PC-3 (cell line): ENCODE results near the gene PSEN2. TPM values are rescaled to one million over a fixed set of nuclear protein-coding genes. Genes with fewer than 3 reads are reported as not detected.
"Not testable (repeated sequence)": the region's sequence is repeated elsewhere in the genome, so short reads cannot be mapped to it uniquely, and the experiment has no call there.

Source experiments
- ATAC-seq: fragments of 200-7000 bp; cut with Tn5 transposase; 2 replicates; pipeline ENCODE4 v1.9.1; 2020; ENCODE audit warnings: mild to moderate bottlenecking, moderate library complexity
- BruUV-seq: library from RNA; stranded (reverse); fragments of 400-500 nt; replicated peaks from 2 replicates; lab custom pipeline; 2021; lab: Mats Ljungman, UMichigan
- CTCF ChIA-PET: fragments of 300-600 bp; sonication (Branson Sonifier 250); formaldehyde crosslinking; loops from one replicate; lab custom pipeline; 2022; ENCODE audit warnings: antibody characterized with exemption; lab: Charles Lee
- POLR2A ChIA-PET: fragments of 300-600 bp; sonication (Branson Sonifier 250); formaldehyde crosslinking; loops from one replicate; lab custom pipeline; 2022; ENCODE audit warnings: antibody characterized with exemption; ENCODE audit not compliant: unreplicated experiment; lab: Charles Lee
- DNase-seq: peaks from one replicate; pipeline ENCODE4 v3.0.0-alpha.2; 2015
- H2AFZ ChIP-seq: fragments of 300-600 bp; sonication (generic); 2 replicates; pipeline ENCODE4 v1.6.0; 2016; ENCODE audit warnings: antibody characterized with exemption, low read length
- H3F3A ChIP-seq: fragments of 300-600 bp; sonication (generic); one replicate; pipeline ENCODE4 v1.6.0; 2017; ENCODE audit warnings: antibody characterized with exemption, low read length, control low read depth, mild to moderate bottlenecking; ENCODE audit not compliant: unreplicated experiment
- H3K27ac ChIP-seq: fragments of 300-600 bp; sonication (generic); 2 replicates; pipeline ENCODE4 v1.5.1; 2016; ENCODE audit warnings: mild to moderate bottlenecking, low read length
- H3K27me3 ChIP-seq: fragments of 300-600 bp; sonication (generic); 2 replicates; pipeline ENCODE4 v1.6.1; 2016; ENCODE audit warnings: low read length, mixed read lengths
- H3K36me3 ChIP-seq: fragments of 300-600 bp; sonication (generic); 2 replicates; pipeline ENCODE4 v1.6.1; 2016; ENCODE audit warnings: low read depth, mixed run types, low read length, mixed read lengths
- H3K4me1 ChIP-seq: fragments of 300-600 bp; sonication (generic); 2 replicates; pipeline ENCODE4 v1.5.1; 2016; ENCODE audit warnings: low read length; ENCODE audit not compliant: insufficient read depth
- H3K4me2 ChIP-seq: fragments of 300-600 bp; sonication (generic); 2 replicates; pipeline ENCODE4 v1.6.0; 2016; ENCODE audit warnings: low read length
- H3K4me3 ChIP-seq: fragments of 300-600 bp; sonication (generic); 2 replicates; pipeline ENCODE4 v1.5.1; 2016; ENCODE audit warnings: mild to moderate bottlenecking, low read length, mixed read lengths
- H3K79me2 ChIP-seq: fragments of 300-600 bp; sonication (generic); 2 replicates; pipeline ENCODE4 v1.6.1; 2017; ENCODE audit warnings: low read length, mixed read lengths
- H3K9ac ChIP-seq: fragments of 300-600 bp; sonication (generic); 2 replicates; pipeline ENCODE4 v1.6.0; 2016; ENCODE audit warnings: mild to moderate bottlenecking, low read length
- H3K9me2 ChIP-seq: fragments of 300-600 bp; sonication (generic); replicated peaks from 2 replicates; pipeline ENCODE4 v1.6.1; 2016; ENCODE audit warnings: mixed run types, low read length, mixed read lengths
- H3K9me3 ChIP-seq: fragments of 300-600 bp; sonication (generic); 2 replicates; pipeline ENCODE4 v1.6.1; 2016; ENCODE audit warnings: low read length, mixed read lengths
- H4K20me1 ChIP-seq: fragments of 300-600 bp; sonication (generic); 2 replicates; pipeline ENCODE4 v1.6.1; 2016; ENCODE audit warnings: low read length, mixed read lengths
- CTCF ChIP-seq: fragments of 300-600 bp; sonication (generic); conservative IDR thresholded peaks from 2 replicates; pipeline ENCODE4 v1.5.1; 2017; ENCODE audit warnings: antibody characterized with exemption, low read depth, mild to moderate bottlenecking, low read length
- EZH2 ChIP-seq: fragments of 300-600 bp; sonication (generic); IDR thresholded peaks from one replicate; pipeline ENCODE4 v1.6.1; 2017; ENCODE audit warnings: antibody characterized with exemption, mild to moderate bottlenecking, low read length; ENCODE audit not compliant: unreplicated experiment
- EZH2phosphoT487 ChIP-seq: fragments of 300-600 bp; sonication (generic); IDR thresholded peaks from 2 replicates; pipeline ENCODE4 v1.6.1; 2018; ENCODE audit warnings: mild to moderate bottlenecking, antibody characterized with exemption, low read length, borderline replicate concordance
- intact Hi-C: fragments of 100-400 bp; cut with micrococcal nuclease; formaldehyde crosslinking; loops from 2 replicates; pipeline ENCODE4 v1.9.0; 2023
- total RNA-seq: library from RNA; depleted of rRNA; stranded (reverse); fragments of >200 nt; gene quantifications from 2 replicates; pipeline ENCODE4 v1.2.3, GENCODE V29; 2014

The PSEN2 gene
- total RNA-seq, 1 experiment from 2014 or later: 85.3 TPM

- Histone ChIP-seq H3K36me3 (no peaks in the 10 kb centered on the region), H4K20me1 (no peaks in the 10 kb centered on the region), H3K79me2 (no peaks in the 10 kb centered on the region), H2AFZ (no peak overlapping the region), H3K9me3 (0 out of 2 replicates have a peak, but pooled peaks cover 8% of the 10 kb centered on the region), H3K4me1 (peaks cover 12% of the 10 kb centered on the region), H3K9me2 (no peaks in the 10 kb centered on the region), H3F3A (no peaks in the 10 kb centered on the region), H3K9ac (no peak overlapping the region), H3K27ac (no peak overlapping the region), H3K27me3 (no peaks in the 10 kb centered on the region), H3K4me2 (no peak overlapping the region), H3K4me3 (no peak overlapping the region)
- CTCF ChIA-PET: no interaction called here
- TF ChIP-seq EZH2phosphoT487 (no peak), CTCF (no peak), EZH2 (no peak)
- ATAC-seq (no peak), DNase-seq (no peak)
- intact Hi-C loops: no loop called here
- BruUV-seq: no TSS peak
- POLR2A ChIA-PET: no interaction called here
Measured at GRCh38 chr1:226832613-226833012, 37.8 kb upstream of the PSEN2 start.

GRCh38 chr1:226834179-226834578 lies 36.2 kb upstream of the PSEN2 start:
- H3K27ac ChIP-seq, H3F3A ChIP-seq, H2AFZ ChIP-seq, intact Hi-C loops, POLR2A ChIA-PET, H3K79me2 ChIP-seq, CTCF ChIA-PET, H3K36me3 ChIP-seq, H3K9ac ChIP-seq, H3K9me2 ChIP-seq, BruUV-seq, H4K20me1 ChIP-seq, ATAC-seq, H3K27me3 ChIP-seq, H3K4me2 ChIP-seq, H3K9me3 ChIP-seq, H3K4me3 ChIP-seq, DNase-seq: not testable (repeated sequence)
- H3K4me1 ChIP-seq: peaks cover 16% of the 10 kb centered on the region

GRCh38 chr1:226835396-226835795 lies 35.0 kb upstream of the PSEN2 start:
- H3K9me2 ChIP-seq, H3K36me3 ChIP-seq, DNase-seq, H3K4me3 ChIP-seq, H2AFZ ChIP-seq, H3F3A ChIP-seq, H3K9me3 ChIP-seq, H3K4me2 ChIP-seq, H3K27ac ChIP-seq, BruUV-seq, H3K27me3 ChIP-seq, CTCF ChIA-PET, POLR2A ChIA-PET, H3K79me2 ChIP-seq, intact Hi-C loops, H3K9ac ChIP-seq, H4K20me1 ChIP-seq, ATAC-seq: not testable (repeated sequence)
- H3K4me1 ChIP-seq: peaks cover 16% of the 10 kb centered on the region

GRCh38 chr1:226837966-226838365 lies 32.5 kb upstream of the PSEN2 start:
- H3K27ac ChIP-seq, intact Hi-C loops: not testable (repeated sequence)

More at GRCh38 chr1:226837966-226838365, 32.5 kb upstream of the PSEN2 start:
- BruUV-seq, H3K4me3 ChIP-seq, H3K9ac ChIP-seq, H3K27me3 ChIP-seq, H3K79me2 ChIP-seq, H3K9me2 ChIP-seq, POLR2A ChIA-PET, H3K4me2 ChIP-seq, H3F3A ChIP-seq, H3K36me3 ChIP-seq, H2AFZ ChIP-seq, H4K20me1 ChIP-seq, H3K9me3 ChIP-seq: not testable (repeated sequence)
- CTCF ChIA-PET: interaction anchor here (0.6 kb wide), 1 partner anchor 23 kb away, joined by 4 read pairs; no protein-coding TSS in a partner anchor
- peaks cover 11% of the 10 kb centered on the region for H3K4me1 ChIP-seq
- ATAC-seq: peak; percentile 42
- peak; percentile 31 for DNase-seq
